Ishikawa (cell line): Measurements from ENCODE around the gene EYS.

Experiments used
- CEBPB ChIP-seq: IDR thresholded peaks from 2 replicates; pipeline ENCODE4 v1.6.1; 2012
- CREB1 ChIP-seq: IDR thresholded peaks from 2 replicates; pipeline ENCODE4 v1.6.1; 2012; ENCODE audit warnings: low read depth
- EGR1 ChIP-seq: IDR thresholded peaks from 2 replicates; pipeline ENCODE4 v1.6.1; 2012
- EP300 ChIP-seq: IDR thresholded peaks from 2 replicates; pipeline ENCODE4 v1.6.1; 2012; ENCODE audit warnings: borderline replicate concordance
- FOXM1 ChIP-seq: IDR thresholded peaks from 2 replicates; pipeline ENCODE4 v1.6.1; 2012; ENCODE audit warnings: low read depth, borderline replicate concordance
- MAX ChIP-seq: IDR thresholded peaks from 2 replicates; pipeline ENCODE4 v1.6.1; 2012
- NFIC ChIP-seq: IDR thresholded peaks from 2 replicates; pipeline ENCODE4 v1.6.1; 2012
- RAD21 ChIP-seq: IDR thresholded peaks from 2 replicates; pipeline ENCODE4 v1.6.1; 2012; ENCODE audit warnings: low read depth
- REST ChIP-seq: IDR thresholded peaks from 2 replicates; pipeline ENCODE4 v1.6.1; 2012; ENCODE audit warnings: low read depth, mild to moderate bottlenecking
- TAF1 ChIP-seq: IDR thresholded peaks from 2 replicates; pipeline ENCODE4 v1.6.1; 2012; ENCODE audit warnings: low read depth, mild to moderate bottlenecking
- TCF12 ChIP-seq: IDR thresholded peaks from 2 replicates; pipeline ENCODE4 v1.6.1; 2012; ENCODE audit warnings: low read depth
- TEAD4 ChIP-seq: IDR thresholded peaks from 2 replicates; pipeline ENCODE4 v1.6.1; 2012
- USF1 ChIP-seq: IDR thresholded peaks from 2 replicates; pipeline ENCODE4 v1.6.1; 2012
- YY1 ChIP-seq: IDR thresholded peaks from 2 replicates; pipeline ENCODE4 v1.6.1; 2012; ENCODE audit warnings: low read depth
- ZBTB7A ChIP-seq: IDR thresholded peaks from 2 replicates; pipeline ENCODE4 v1.6.1; 2012; ENCODE audit warnings: low read depth

EYS gene

GRCh38 chr6:63839485-63839884 is 1867.5 kb downstream of the EYS start:
- TF ChIP-seq YY1: no peak
- TF ChIP-seq NFIC: no peak
- TF ChIP-seq TAF1: no peak
- TF ChIP-seq MAX: no peak
- TF ChIP-seq REST: no peak
- no peak for TF ChIP-seq ZBTB7A
- TF ChIP-seq TEAD4: no peak
- no peak for TF ChIP-seq EGR1
- TF ChIP-seq FOXM1: no peak
- TF ChIP-seq TCF12: no peak
- no peak for TF ChIP-seq EP300
- no peak for TF ChIP-seq USF1
- no peak for TF ChIP-seq CREB1
- no peak for TF ChIP-seq RAD21

GRCh38 chr6:63824722-63825121 is 1882.3 kb downstream of the EYS start:
- TF ChIP-seq TCF12 (no peak), ZBTB7A (no peak), TEAD4 (no peak), MAX (no peak), FOXM1 (no peak), CREB1 (no peak), USF1 (no peak), TAF1 (no peak), CEBPB (no peak), EGR1 (no peak), REST (no peak), YY1 (no peak), RAD21 (no peak), NFIC (no peak)

GRCh38 chr6:63821442-63821841 is 1885.6 kb downstream of the EYS start:
- no peak for TF ChIP-seq FOXM1
- TF ChIP-seq NFIC: no peak
- TF ChIP-seq TCF12: no peak
- no peak for TF ChIP-seq EP300

GRCh38 chr6:63819831-63820230 is 1887.2 kb downstream of the EYS start:
- TF ChIP-seq TAF1: no peak
- no peak for TF ChIP-seq YY1
- no peak for TF ChIP-seq EP300
- TF ChIP-seq REST: no peak
- no peak for TF ChIP-seq RAD21
- TF ChIP-seq CREB1: no peak
- no peak for TF ChIP-seq TEAD4
- TF ChIP-seq ZBTB7A: no peak
- TF ChIP-seq FOXM1: no peak
- no peak for TF ChIP-seq CEBPB
- TF ChIP-seq NFIC: no peak
- TF ChIP-seq USF1: no peak
- TF ChIP-seq EGR1: no peak
- TF ChIP-seq TCF12: no peak
- TF ChIP-seq MAX: no peak
